ENCODE results near the gene FGD1. TPM values are rescaled to one million over a fixed set of nuclear protein-coding genes. Genes with fewer than 3 reads are reported as not detected.

The FGD1 gene
- total RNA-seq, 1 donor from 2014 or later, result 8.8 TPM

DNA sequence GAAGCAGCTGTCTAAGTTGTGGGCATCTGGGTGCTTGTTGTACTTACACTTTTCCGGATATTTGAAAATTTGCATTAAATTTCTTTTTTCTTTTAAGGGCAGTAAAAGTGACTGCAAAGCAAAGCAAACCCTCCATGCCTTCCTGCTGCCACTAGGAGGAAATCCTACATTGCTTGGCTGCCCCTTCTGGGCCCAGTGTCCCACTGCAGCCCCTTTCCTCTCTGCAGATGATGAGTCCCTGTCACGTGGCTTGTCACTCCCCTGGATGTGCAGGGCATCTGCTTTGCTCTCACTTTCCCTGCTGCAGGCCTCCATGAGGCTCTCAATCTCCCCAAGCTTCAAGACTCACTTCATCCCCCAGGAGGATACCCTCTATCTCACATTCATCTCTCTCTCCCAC is 43.1 kb downstream of the FGD1 start:
- no peaks in the 10 kb centered on the region for H3K9me3 ChIP-seq (ENCODE audit: low read depth)
- H3K4me3 ChIP-seq, result no peak overlapping the region
- no peaks in the 10 kb centered on the region for H3K36me3 ChIP-seq
- no peaks in the 10 kb centered on the region for H3K4me1 ChIP-seq
- Mint-ChIP-seq H3K4me3 (no peak overlapping the region), H3K27ac (no peak overlapping the region), H3K36me3 (peaks cover 7% of the 10 kb centered on the region), H3K9me3 (peaks cover 16% of the 10 kb centered on the region), H3K4me1 (peaks cover 2% of the 10 kb centered on the region), H3K27me3 (ENCODE audit: insufficient read depth, low read depth) (peaks cover 6% of the 10 kb centered on the region)
- H3K4me2 ChIP-seq, result no peak overlapping the region
- no peak overlapping the region for H2AFZ ChIP-seq (replicated peaks)
- H4K20me1 ChIP-seq (ENCODE audit: low read depth), result no peaks in the 10 kb centered on the region
- H3K9ac ChIP-seq, result no peak overlapping the region
- no peak overlapping the region for H3K27ac ChIP-seq
- no peaks in the 10 kb centered on the region for H3K27me3 ChIP-seq
- TF ChIP-seq CTCF (IDR thresholded peaks at IDR 0.05), result peak; percentile 44
- TF ChIP-seq EZH2phosphoT487 (IDR thresholded peaks at IDR 0.05), result no peak
- no peak for TF ChIP-seq EZH2 (IDR thresholded peaks at IDR 0.05)
- H3K79me2 ChIP-seq (ENCODE audit: low read depth), result no peaks in the 10 kb centered on the region
- H3F3A ChIP-seq (ENCODE audit: low read depth), result peaks cover 4% of the 10 kb centered on the region
- DNase-seq (ENCODE audit: low spot score), result peak; percentile 57

DNA sequence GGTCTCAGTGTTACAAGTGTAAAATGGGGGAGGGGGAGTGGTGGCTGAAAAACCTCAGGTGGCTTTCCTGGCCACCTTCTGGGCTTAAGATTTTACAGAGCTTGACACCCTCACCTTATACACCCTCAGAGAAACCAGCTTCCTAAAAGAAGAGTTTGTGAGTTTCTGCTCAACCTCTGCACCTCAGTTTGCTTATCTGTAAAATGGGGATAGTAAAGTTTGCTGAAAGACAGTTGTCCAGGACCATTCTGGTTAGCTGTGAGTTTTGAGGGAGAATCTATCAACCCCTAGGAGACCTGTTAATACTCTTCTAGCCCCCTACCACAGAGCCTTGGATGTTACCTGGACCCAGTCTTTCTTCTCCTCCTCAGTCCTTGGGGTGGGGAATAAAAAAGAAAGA is 46.1 kb downstream of the FGD1 start:
- no peak for TF ChIP-seq CTCF (IDR thresholded peaks at IDR 0.05)
- no peak for TF ChIP-seq EZH2 (IDR thresholded peaks at IDR 0.05)
- no peak for TF ChIP-seq EZH2phosphoT487 (IDR thresholded peaks at IDR 0.05)
- peaks cover 2% of the 10 kb centered on the region for H3K4me1 Mint-ChIP-seq
- Histone ChIP-seq H2AFZ (replicated peaks) (no peak overlapping the region), H3K27me3 (no peaks in the 10 kb centered on the region), H3F3A (ENCODE audit: low read depth) (peaks cover 4% of the 10 kb centered on the region), H3K4me1 (no peaks in the 10 kb centered on the region), H3K27ac (no peak overlapping the region), H3K9ac (no peak overlapping the region), H3K9me3 (ENCODE audit: low read depth) (no peaks in the 10 kb centered on the region), H3K79me2 (ENCODE audit: low read depth) (no peaks in the 10 kb centered on the region), H3K36me3 (no peaks in the 10 kb centered on the region), H4K20me1 (ENCODE audit: low read depth) (no peaks in the 10 kb centered on the region), H3K4me2 (no peak overlapping the region), H3K4me3 (no peak overlapping the region)
- H3K27me3 Mint-ChIP-seq (ENCODE audit: insufficient read depth, low read depth), result peaks cover 9% of the 10 kb centered on the region
- DNase-seq (ENCODE audit: low spot score), result no peak
- peaks cover 13% of the 10 kb centered on the region for H3K9me3 Mint-ChIP-seq
- no peak overlapping the region for H3K27ac Mint-ChIP-seq
- no peak overlapping the region for H3K4me3 Mint-ChIP-seq
- H3K36me3 Mint-ChIP-seq, result peaks cover 5% of the 10 kb centered on the region

GRCh38 chrX:54447461-54447860 is 48.6 kb downstream of the FGD1 start:
- peaks cover 4% of the 10 kb centered on the region for H3K36me3 Mint-ChIP-seq
- H3K4me1 Mint-ChIP-seq, result no peaks in the 10 kb centered on the region
- no peaks in the 10 kb centered on the region for H3K9me3 ChIP-seq (ENCODE audit: low read depth)
- no peaks in the 10 kb centered on the region for H4K20me1 ChIP-seq (ENCODE audit: low read depth)
- no peak overlapping the region for H3K27ac Mint-ChIP-seq
- no peak overlapping the region for H3K27ac ChIP-seq
- no peaks in the 10 kb centered on the region for H3K4me1 ChIP-seq
- H2AFZ ChIP-seq (replicated peaks), result no peak overlapping the region
- H3K79me2 ChIP-seq (ENCODE audit: low read depth), result peaks cover 5% of the 10 kb centered on the region
- H3K4me3 Mint-ChIP-seq, result no peak overlapping the region
- H3K9me3 Mint-ChIP-seq, result peaks cover 7% of the 10 kb centered on the region
- H3K27me3 ChIP-seq, result no peaks in the 10 kb centered on the region
- peak; percentile 6 for DNase-seq (ENCODE audit: low spot score)
- TF ChIP-seq EZH2phosphoT487 (IDR thresholded peaks at IDR 0.05), result no peak
- peak; percentile 21 for TF ChIP-seq CTCF (IDR thresholded peaks at IDR 0.05)
- no peak for TF ChIP-seq EZH2 (IDR thresholded peaks at IDR 0.05)
- H3K4me3 ChIP-seq, result no peak overlapping the region
- no peaks in the 10 kb centered on the region for H3K36me3 ChIP-seq
- H3F3A ChIP-seq (ENCODE audit: low read depth), result no peaks in the 10 kb centered on the region
- H3K9ac ChIP-seq, result no peak overlapping the region
- peaks cover 6% of the 10 kb centered on the region for H3K27me3 Mint-ChIP-seq (ENCODE audit: insufficient read depth, low read depth)
- H3K4me2 ChIP-seq, result no peak overlapping the region

Measured in neural progenitor cell (in vitro differentiated cells).